ENCODE data around the gene KCNG3. TPM values are rescaled to one million over a fixed set of nuclear protein-coding genes. Genes with fewer than 3 reads are reported as not detected.

Gene KCNG3
- total RNA-seq, 4 donors from 2014 or later, result 0.17 TPM; not detected in 3

DNA sequence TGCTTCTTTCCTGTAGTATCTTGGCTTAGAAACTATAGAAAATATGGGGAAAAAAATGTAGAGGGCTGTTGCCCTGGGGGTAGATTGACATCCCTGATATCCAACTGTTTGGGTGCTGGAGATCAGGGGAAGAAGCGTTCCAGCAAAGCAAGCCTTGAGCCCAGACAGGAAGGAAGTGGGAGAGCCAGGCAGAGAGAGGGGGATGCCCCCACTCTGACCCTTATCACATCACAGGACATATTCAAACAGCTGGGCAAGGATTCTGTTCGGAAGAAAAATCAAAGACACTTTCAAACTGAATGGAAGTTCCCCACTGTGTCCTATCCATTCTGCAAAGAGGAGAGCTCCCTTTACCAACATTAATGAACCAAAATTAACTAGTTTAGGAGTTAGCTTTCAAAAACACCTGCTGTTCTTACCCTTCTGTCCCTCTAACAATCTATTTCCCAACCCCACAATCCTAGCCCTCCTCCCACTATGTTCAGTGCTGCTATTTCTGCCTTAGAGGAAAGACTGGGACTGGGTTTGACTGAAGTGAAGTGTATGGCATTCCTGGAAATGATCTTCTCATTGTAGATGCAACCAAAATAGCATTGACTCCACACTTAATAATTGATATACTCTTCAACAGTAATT, 16.9 kb upstream of the KCNG3 start:
- Histone ChIP-seq H3K36me3 (no peaks in the 10 kb centered on the region), H3K4me3 (no peak overlapping the region), H3K9me3 (no peaks in the 10 kb centered on the region), H3K27ac (replicated peaks in 1 of 4) (no peak overlapping the region), H3K4me1 (no peaks in the 10 kb centered on the region), H3K27me3 (peaks cover 0 to 6% (median 0%) of the 10 kb centered on the region in 4 donors)
- intact Hi-C loops (cut with DNase I), result no loop called here
- DNase-seq (ENCODE audit: extremely low spot score), result no peak
- TF ChIP-seq POLR2AphosphoS5 (IDR thresholded peaks at IDR 0.05) (no peak), POLR2A (IDR thresholded peaks at IDR 0.05; ENCODE audit: low read depth) (no peak), CTCF (IDR thresholded peaks at IDR 0.05) (no peak), EP300 (IDR thresholded peaks at IDR 0.05) (no peak)
- WGBS, result 57% methylated on average over 2 of the region's 2 CpGs

DNA sequence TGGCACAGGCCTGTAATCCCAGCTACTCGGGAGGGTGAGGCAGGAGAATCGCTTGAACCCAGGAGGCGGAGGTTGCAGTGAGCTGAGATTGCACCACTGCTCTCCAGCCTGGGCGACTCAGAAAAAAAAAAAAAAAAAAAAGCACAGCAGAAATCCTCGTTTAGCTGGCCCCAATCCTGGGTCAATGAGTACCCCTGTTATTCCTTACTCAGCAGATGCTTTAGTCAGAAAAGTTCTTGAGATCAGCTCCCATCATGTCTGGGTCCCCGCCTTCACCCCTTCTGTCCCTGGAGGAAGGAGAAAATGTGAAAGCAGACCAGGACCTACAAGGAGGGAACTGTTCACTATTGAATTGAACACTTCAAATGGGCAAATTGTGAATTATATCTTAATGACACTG, 16.4 kb upstream of the KCNG3 start:
- TF ChIP-seq CTCF (IDR thresholded peaks at IDR 0.05), result no peak
- TF ChIP-seq POLR2AphosphoS5 (IDR thresholded peaks at IDR 0.05), result no peak
- TF ChIP-seq EP300 (IDR thresholded peaks at IDR 0.05), result no peak
- TF ChIP-seq POLR2A (IDR thresholded peaks at IDR 0.05; ENCODE audit: low read depth), result no peak
- Histone ChIP-seq H3K27ac (replicated peaks in 1 of 4) (no peak overlapping the region), H3K4me1 (no peaks in the 10 kb centered on the region), H3K4me3 (no peak overlapping the region), H3K36me3 (no peaks in the 10 kb centered on the region), H3K27me3 (peaks cover 0 to 6% (median 0%) of the 10 kb centered on the region in 4 donors), H3K9me3 (no peaks in the 10 kb centered on the region)
- 84% methylated on average over 6 of the region's 6 CpGs for WGBS
- intact Hi-C loops (cut with DNase I), result no loop called here
- no peak for DNase-seq (ENCODE audit: extremely low spot score)

DNA sequence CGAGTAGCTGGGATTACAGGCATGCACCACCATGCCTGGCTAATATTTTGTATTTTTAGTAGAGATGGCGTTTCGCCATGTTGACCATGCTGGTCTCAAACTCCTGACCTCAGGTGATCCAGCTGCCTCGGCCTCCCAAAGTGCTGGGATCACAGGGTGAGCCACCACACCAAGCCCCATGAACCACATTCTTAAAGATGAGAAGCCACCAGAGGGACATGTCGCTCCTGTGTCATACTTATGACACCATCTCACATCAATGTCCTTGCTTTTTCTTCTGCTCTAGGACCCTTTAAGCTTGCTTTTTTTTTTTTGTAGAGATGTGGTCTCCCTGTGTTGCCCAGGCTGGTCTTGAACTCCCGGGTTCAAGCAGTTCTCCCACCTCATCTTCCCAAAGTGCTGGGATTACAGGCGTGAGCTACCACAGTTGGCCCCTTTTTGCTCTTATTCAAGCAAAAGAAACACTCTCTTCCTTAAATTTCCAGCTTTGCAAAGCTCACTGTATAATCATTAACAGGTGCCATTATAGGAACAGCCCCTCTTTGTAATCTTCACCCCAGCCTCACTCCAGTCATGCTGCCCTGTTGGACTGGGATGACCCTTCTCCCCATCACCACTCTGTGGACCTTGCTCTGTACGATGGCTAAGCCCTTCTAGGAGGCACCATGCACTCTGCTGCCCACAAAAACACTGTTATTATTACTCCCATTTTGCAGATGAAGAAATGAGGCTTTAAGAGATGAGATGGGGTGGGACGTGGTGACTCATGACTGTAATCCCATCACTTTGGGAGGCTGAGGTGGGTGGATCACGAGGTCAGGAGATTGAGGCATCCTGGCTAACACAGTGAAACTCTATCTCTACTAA, 10.8 kb upstream of the KCNG3 start:
- Histone ChIP-seq H3K9me3 (no peaks in the 10 kb centered on the region), H3K27ac (replicated peaks in 1 of 4) (no peak overlapping the region), H3K4me1 (no peaks in the 10 kb centered on the region), H3K4me3 (no peak overlapping the region), H3K36me3 (no peaks in the 10 kb centered on the region), H3K27me3 (peaks cover 0 to 6% (median 0%) of the 10 kb centered on the region in 4 donors)
- WGBS, result 93% methylated on average over 10 of the region's 10 CpGs
- no peak for DNase-seq (ENCODE audit: extremely low spot score)
- TF ChIP-seq EP300 (IDR thresholded peaks at IDR 0.05) (no peak), POLR2A (IDR thresholded peaks at IDR 0.05; ENCODE audit: low read depth) (no peak), CTCF (IDR thresholded peaks at IDR 0.05) (no peak), POLR2AphosphoS5 (IDR thresholded peaks at IDR 0.05) (no peak)
- intact Hi-C loops (cut with DNase I), result no loop called here

- Histone ChIP-seq H3K27ac (replicated peaks in 1 of 4) (no peak overlapping the region), H3K36me3 (no peaks in the 10 kb centered on the region), H3K27me3 (peaks cover 0 to 6% (median 0%) of the 10 kb centered on the region in 4 donors), H3K9me3 (no peaks in the 10 kb centered on the region), H3K4me3 (no peak overlapping the region), H3K4me1 (no peaks in the 10 kb centered on the region)
- intact Hi-C loops (cut with DNase I), result no loop called here
- DNase-seq (ENCODE audit: extremely low spot score), result no peak
- no peak for TF ChIP-seq POLR2A (IDR thresholded peaks at IDR 0.05; ENCODE audit: low read depth)
- TF ChIP-seq EP300 (IDR thresholded peaks at IDR 0.05), result no peak
- no peak for TF ChIP-seq CTCF (IDR thresholded peaks at IDR 0.05)
- TF ChIP-seq POLR2AphosphoS5 (IDR thresholded peaks at IDR 0.05), result no peak
- 88% methylated on average over 2 of the region's 2 CpGs for WGBS
Observed at GRCh38 chr2:42503291-42503690, 9.5 kb upstream of the KCNG3 start.
